LNCAP (cell line): ENCODE measurements around the gene ARVCF.

ENCODE experiments used
- CTCF ChIP-seq: fragments of 450-650 bp; IDR thresholded peaks from 2 replicates; pipeline ENCODE4 v1.5.1; 2017; ENCODE audit warnings: mild to moderate bottlenecking

The ARVCF gene

GRCh38 chr22:19996694-19997384 is 19.8 kb downstream of the ARVCF start:
- no peak for TF ChIP-seq CTCF

- no peak for TF ChIP-seq CTCF
Observed at GRCh38 chr22:19995611-19996339, 20.8 kb downstream of the ARVCF start.

- TF ChIP-seq CTCF = no peak
Observed at GRCh38 chr22:19994851-19995610, 21.6 kb downstream of the ARVCF start.

- TF ChIP-seq CTCF = no peak
Observed at GRCh38 chr22:19993926-19994325, 22.7 kb downstream of the ARVCF start.

GRCh38 chr22:19992921-19993355 is 23.7 kb downstream of the ARVCF start:
- no peak for TF ChIP-seq CTCF

- no peak for TF ChIP-seq CTCF
Observed at GRCh38 chr22:19992481-19992911, 24.1 kb downstream of the ARVCF start.

GRCh38 chr22:19991645-19992451 is 24.8 kb downstream of the ARVCF start:
- TF ChIP-seq CTCF = no peak
